VCaP (cell line): ENCODE measurements around the gene SMAP2.

Experiments
- H3K27ac ChIP-seq: fragments of 450-650 bp; 2 replicates; pipeline ENCODE4 v1.5.1; 2017
- CTCF ChIP-seq: fragments of 450-650 bp; conservative IDR thresholded peaks from 2 replicates; pipeline ENCODE4 v1.5.1; 2017; ENCODE audit warnings: mild to moderate bottlenecking, moderate library complexity

SMAP2 gene

DNA sequence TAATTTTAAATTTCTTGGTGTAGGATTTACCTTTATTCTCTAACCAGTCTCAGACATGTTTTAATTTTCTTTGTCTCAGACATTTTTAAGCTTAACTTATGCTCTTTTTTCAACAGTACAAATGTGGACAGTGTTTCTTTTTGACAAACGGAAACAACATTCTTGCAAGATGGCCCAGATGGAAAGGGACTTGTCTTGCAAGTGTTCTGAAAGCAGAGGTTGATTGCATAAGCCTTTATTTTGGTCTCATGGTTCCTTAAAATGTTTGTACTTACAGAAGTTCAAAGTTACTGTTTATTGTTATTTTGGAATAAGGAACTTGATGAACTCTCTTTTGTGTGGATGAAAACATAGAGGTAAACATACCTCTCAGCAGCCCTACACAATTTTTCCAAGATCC is 22.9 kb downstream of the SMAP2 start:
- TF ChIP-seq CTCF = no peak
- no peak overlapping the region for H3K27ac ChIP-seq

DNA sequence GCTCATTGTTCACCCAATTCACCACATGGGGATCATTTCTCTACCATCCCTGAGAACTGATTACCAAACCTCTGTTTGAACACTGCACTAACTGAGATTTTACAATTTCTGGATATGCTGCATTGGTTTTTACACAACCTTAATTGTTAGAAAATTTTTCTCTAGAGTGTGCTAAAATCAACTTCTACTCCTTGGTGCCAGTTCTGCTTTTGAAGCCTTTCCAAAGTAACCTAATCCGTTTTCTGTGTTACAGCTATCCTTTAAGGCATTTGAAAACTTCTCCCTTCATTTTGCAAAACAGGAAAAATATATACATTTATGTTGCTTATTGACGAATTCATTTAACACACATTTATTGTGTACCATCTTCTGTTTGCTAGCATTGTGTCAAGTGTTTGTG is 23.7 kb downstream of the SMAP2 start:
- no peak for TF ChIP-seq CTCF
- H3K27ac ChIP-seq = no peak overlapping the region

DNA sequence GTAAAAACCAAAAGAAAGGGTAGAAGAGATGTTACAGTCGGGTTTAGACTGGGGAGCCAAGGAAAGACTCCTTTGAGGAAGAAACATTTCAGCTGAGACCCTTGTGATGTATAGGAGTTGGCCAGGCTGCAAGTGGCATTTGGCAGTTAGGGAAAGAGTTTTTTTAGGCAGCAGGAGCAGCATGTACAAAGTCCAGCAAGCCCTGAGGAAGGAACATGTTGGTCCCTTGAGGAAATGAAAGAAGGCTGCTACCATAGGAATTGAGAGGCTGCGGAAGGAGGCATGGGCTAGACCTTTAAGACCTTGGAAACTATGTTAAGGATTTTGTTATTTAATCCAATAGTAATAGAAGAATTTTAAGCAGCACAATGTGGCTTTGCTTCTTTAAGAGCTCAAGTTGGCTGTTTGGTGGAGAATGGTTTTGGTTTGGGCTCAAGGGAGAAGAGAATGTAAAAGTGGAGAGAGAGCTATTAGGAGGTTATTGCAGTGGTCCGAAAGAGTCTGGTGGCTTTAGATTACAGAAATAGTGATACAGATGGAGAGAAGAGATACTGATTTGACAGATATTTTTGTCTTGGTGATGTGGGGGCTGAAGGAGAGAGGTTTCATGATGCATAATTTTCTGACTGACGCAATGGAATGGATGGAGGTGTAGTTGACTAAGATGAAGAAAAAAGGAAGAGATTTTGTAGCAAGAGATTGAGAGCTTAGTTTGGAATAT is 26.6 kb downstream of the SMAP2 start:
- no peak for TF ChIP-seq CTCF
- no peak overlapping the region for H3K27ac ChIP-seq

DNA sequence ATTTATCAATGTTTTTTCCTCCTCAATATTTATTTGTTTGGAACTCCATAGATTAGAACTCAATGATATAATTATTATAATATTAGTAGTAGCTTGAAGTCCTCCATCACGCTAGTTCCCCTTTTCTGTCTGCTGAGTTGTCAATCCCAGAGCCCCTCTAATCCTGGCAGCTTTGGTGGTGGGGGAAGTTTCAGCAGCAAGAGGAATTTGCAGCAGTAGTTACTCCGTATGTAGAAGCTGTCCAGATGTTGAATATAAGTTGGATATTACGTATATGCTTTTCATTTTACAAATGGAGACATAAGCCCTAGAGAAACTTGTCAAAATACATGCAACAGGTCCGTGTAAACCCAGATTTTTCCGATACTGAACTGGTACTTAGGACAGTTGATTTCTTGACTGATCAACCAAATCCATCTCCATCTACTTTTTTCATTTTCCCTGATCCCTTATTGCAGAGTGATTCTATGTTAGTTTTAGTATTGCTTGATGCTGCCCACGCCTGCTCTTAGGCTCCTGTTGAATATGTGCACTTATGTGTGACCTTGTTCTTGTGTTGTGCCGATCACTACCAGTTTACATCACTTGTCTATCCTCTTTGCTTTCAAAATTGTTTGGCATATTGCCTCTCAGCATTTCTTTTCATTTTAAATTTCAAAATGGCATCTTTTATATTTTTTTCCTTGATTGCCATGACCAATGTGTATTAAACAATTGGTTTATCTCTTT is 28.1 kb downstream of the SMAP2 start:
- no peak overlapping the region for H3K27ac ChIP-seq
- no peak for TF ChIP-seq CTCF

DNA sequence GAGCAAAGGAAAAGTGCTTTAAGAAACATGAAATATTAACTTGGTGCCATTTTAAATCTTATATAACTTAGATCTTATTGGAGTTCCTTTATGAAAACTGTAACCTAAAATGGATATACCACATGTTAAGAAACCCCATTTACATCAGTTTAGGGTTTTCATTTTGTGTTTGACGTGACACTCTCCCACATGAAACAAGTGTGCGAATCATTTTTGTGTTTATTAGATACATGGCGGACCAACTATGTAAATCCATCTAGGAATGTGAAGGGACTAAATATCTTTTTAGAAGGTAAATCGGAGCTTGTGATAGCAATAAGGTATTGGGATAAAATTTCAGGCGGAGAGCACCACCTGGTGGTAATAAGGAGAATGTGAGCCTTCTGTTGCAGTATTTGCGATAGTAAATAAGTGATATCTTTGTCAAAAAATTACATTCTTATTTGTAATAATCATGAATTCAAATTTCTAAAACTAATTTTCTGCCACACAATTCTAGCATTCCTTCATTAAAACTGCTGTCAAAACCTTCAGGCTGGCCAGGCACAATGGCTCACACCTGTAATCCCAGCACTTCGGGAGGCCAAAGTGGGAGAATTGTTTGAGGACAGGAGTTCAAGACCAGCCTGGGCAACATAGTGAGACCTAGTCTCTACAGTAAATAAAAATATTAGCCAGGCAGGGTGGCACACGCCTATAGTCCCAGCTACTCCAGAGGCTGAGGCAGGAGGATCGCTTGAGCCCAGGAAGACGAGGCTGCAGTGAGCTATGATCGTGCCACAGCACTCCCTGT is 31.3 kb downstream of the SMAP2 start:
- peak overlapping the region; percentile 13; the same call in 1 of the 2 replicates for H3K27ac ChIP-seq
- TF ChIP-seq CTCF = peak; percentile 87

DNA sequence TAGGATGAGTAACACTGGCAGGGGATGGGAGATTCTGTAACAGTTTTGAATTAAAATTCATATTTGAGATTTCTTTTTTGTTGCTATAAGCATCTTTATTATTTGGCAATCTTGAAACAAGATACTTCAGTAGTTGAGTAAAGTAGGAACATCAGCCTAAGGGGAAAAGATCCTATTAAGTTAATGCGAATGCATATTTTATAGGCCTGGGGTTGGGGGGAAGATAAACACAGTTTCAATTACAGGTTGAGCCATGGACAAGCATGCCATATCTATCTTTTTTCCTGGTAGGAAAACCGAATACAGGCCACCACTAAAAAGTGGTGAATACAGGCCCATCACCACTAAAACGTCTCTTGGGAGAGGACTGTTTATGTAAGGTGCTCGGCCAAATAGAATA is 32.3 kb downstream of the SMAP2 start:
- TF ChIP-seq CTCF = no peak
- H3K27ac ChIP-seq = no peak overlapping the region

DNA sequence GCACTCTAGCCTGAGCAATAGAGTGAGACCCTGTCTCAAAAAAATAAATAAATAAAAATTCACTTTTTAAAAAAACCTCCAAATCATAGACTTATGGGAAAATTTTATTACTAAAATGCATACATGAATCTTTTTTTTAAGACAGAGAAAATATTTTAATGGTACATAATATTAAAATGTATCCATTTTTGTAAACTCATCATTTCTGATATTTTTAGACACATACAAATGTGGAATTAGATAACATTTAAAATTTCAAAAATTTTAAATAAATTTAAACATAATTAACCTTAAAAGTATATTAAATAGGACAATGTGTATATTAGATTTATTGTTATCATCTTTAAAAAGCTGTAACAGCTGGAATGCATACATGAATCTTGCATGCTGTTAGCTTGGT is 33.9 kb downstream of the SMAP2 start:
- no peak for TF ChIP-seq CTCF
- H3K27ac ChIP-seq = no peak overlapping the region
